Left renal pelvis (tissue), 4 donors: ENCODE data around the gene STEEP1. TPM values are rescaled to one million over a fixed set of nuclear protein-coding genes. Genes with fewer than 3 reads are reported as not detected.

Source experiments
- DNase-seq, 4 donors: peaks; one replicate each; pipeline ENCODE4 v3.0.0-alpha.2; 2013; ENCODE audit warnings: low read depth in 4 of 4, low spot score in 3 of 4
- polyA plus RNA-seq, 4 donors: library from polyadenylated mRNA; unstranded; fragments of 120-200 nt; gene quantifications; one replicate each; pipeline ENCODE4 v1.2.1, GENCODE V29; 2013; ENCODE audit not compliant: insufficient read length in 4 of 4

Gene STEEP1
- 10 to 100 TPM; 25.2 to 37.1 (median 34.0) TPM for polyA plus RNA-seq

DNA sequence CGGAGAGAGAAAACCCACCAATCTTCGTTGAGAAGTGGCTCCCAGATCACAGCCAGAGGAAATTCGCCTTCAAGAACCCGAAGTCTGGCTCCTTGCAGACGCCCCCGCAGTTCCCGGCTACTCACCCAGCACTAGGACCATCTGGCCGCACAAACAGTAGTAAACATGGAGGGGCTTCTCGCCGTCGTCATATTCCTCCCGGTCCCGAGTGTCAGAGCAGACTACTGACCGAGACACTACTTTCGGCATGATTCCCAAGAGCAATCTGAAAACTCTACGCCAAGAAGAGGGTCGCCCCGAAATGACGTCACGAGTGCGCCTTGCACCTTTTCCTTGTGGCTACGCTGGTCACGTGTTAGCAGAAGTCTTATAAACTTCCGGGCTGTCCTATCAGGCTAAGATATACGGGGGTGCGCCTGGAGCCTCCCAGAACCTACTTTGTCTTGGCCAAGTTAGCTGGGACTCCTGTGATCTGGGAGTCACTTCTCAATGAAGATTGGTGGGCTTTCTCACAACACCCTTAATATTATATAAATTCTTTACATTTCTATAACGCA is at the start of gene STEEP1:
STEEP1 (minus strand) TSS at position 303 of the 557 bp plus-strand sequence; CDS start at position 249, 54 bp downstream.
- DNase-seq = peak; percentile 70 to 87 (median 78)

DNA sequence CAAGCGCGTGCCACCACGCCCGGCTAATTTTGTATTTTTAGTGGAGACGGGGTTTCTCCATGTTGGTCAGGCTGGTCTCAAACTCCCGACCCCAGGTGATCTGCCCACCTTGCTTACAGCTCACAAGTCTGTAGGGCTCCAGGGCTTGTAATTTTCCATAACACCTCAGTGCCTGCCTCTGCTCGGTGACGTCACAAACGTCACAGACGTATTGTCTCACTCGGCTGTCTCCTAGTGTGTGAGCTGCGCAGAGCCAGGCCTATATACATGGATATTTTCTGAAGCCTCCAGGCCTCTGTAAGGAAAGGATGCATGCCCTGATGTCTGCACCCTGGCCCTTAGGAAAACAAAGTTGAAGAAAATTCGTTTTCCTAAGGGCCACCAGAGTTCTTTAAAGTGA is 49.6 kb upstream of the STEEP1 start:
- no peak for DNase-seq

DNA sequence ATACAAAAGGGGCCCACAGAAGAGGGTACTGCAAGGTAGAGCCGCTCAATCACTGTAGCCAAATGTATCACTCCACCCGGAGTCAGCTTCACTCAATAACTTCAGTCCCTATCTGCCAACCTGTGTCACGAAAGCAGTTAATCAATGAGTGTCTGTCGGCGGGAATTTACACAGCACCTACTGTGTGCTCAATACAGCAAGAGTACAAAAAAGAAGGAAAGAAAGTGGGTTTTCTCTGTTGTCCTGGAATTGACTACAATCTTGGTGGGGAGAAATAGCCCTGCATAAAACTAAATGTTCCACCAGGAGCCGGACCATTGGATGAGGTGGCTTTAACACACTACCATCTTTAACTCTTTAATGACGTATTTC is 41.8 kb upstream of the STEEP1 start:
- no peak for DNase-seq

DNA sequence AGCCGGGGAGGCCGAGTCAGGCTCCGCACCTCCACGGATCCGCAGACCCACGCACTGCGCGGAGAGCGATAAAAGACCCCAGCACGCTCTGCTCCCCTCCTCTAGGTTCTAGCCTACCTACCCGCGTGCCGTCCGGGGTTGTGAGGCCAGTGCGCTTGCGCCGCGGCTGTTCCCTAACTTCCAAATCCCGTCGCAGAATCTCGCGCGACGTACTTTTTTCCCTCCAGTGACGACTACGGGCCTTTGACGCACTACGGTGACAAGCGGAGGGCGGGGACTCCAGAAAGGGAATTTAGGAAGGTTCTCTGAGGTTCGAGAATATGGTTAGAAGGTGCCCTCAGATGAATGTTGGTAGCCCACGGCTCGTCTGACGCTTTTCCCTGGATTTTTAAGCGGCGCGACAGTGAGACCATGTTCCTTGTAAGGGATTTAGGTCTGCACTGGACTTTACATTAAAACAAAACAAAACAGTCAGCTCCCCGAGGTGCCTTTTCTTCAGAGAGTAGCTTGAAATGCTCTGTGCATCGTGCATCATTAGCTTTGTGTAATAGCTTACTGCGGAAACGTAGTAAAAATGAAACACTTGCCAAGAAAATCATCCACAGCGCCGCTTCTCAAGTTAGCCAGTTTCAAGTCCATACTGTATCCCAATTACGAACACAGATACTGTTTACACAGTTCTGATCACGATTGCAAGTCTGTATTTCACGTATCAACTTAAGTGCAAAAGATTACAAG is 41.2 kb upstream of the STEEP1 start, which contains the start of gene NKRF:
NKRF (minus strand) TSS at position 145 of the 738 bp plus-strand sequence.
- DNase-seq = peak; percentile 80 to 86 (median 83)

DNA sequence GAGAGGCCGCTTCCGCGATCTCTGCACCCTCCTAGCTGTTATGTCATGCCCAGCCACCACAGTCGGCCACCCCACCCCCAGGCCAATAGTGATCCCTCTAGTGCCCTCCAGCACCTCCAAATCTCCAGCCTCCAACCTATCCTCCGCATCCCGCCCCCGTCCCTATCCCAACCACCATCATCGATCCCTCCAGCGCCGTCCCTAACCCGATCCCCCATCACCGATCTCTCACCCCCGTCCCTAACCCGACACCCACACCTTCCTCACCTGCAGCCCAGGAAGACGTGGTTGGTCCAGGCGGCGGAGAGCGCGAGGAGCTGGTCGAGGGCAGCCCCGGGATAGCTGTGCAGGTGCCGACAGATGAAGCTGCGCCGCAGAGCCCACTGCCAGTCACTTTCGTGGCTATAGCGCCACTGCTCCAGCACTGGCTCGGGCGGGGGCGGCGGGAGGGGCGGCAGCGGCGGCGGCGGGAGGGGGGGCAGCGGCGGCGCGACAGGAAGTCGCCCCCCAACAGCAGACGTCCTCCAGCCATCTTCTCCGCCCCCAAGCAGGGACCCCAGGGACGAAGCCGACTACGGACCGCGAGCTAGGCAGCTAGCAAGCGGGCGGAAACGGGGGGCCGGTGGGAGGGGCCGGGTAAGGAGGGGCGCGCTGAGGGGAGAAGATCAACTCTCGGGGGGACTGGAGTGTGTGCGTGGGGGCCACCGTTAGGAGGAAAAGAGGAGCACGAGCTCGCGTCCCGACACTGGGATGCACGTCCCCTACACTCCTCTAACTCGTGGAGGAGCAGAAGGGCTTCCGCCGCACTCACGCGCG is 40.5 kb upstream of the STEEP1 start:
- no peak for DNase-seq

DNA sequence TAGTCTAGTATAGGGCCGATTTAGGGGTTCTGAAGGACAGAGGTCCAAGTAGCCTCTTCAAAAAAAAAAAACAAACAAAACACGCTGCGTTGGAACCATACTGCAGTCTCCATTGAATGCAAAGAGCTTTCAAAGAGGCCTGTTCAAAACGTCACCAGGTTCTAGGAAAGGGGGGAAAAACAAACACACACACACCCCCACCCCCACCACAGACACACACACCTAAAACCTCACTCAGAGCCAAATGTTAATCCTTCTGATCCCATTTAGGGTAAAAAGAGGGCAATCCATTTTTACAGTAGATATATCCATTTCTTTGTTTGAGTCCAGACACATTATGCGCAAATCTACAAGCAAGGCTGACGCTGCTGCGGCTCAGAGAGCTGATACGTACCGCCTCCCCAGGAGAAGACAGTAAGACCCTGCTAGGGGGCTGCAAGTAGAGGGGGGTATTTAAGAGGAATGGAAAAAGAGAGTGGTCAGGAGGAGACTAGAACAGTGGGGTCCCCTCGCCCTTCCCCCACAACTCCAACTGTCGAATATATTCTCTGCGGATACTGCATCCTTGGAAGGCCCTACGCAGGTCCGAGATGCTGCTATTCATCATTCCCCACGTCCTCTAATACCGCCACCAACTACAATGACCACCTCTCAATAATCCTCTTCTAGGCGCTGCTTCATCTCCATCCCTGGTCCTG is 39.7 kb upstream of the STEEP1 start:
- DNase-seq = no peak

DNA sequence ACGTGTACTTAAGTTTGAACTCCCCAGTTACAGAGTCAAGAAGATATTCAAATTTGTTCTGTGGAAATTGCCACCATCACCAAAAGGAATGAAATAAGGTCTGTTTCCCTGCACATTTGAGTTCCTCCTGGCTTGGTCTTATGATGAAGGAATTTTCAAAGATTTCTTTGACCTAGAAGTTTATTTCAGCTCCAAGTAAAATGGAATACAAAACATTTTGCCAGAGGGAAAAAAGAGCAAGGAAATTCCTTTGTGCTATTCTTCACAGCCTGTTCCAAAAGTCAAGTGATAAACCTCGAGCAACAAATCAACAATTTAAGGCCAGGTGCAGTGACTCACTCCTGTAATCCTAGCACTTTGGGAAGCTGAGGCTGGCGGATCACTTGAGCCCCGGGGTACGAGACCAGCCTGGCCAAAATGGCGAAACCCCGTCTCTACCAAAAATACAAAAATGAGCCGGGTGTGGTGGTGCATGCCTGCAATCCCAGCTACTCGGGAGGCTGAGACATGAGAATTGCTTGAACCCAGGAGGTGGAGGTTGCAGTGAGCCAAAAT is 37.6 kb upstream of the STEEP1 start:
- DNase-seq = no peak

DNA sequence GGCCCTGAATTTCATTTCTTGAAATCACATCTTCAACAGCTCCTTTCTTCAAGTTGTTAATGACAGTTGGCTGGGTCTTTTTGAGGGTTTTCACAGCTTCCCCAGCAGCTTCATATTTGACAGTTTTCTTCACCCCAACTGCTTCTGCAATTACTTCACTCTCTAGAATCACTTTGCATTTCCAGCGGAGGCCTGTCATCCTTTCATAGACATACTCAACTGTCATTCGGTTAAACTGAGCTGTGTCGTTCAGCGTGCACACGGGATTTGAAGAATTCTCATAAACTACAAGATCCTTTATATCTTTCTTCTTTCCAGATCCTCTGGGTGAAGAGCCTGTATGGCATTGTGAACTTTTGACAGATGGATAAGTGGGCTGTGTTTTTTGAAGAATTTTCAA is 24.6 kb upstream of the STEEP1 start:
- no peak for DNase-seq

DNA sequence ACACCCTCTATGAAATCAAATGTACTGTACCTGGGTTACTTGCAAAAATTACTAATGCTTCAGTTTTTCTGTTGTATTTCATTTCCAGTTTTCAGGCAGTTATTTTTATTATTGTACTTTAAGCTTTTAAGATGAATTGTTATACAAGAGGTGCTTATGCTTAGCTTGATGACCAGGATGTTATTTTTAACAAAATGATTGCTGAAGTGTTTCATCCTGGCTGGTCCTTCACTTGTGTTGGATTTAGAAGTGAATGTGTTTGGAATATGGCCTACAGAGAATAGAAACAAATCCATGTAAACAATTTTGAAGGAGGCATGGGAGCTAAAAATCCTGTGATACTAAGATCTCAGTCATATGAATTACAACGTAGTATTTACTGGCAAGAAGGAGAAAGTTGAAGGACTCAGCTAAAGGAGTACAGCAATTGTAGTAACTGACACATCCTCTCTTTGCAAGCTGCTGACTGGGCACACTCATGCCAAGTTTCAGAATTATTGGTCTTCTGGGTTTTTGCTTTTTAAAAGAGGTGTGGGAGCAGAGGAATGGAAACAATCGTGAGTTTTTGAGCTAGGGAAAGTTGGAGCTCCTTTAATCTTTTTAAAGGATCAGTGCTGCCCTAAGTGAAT is 18.3 kb upstream of the STEEP1 start:
- no peak for DNase-seq

DNA sequence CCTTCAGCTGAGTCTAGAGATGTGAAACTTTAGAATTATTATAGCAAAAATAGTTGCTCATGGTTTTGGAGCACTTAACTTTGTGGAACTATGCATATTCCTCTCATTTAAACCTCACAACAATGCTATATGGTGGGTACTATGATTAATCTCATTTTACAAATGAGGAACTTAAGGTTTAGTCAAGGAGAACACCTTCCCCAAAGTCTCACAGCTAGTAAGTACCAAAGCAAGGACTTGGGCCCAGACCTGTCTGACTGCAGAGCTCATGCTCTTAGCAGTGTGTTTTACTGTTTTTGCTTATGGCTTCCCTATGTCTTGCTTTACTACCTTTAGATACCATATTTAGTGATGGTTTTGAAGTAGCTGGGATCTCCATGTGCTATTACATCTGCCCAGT is 14.2 kb upstream of the STEEP1 start:
- no peak for DNase-seq

DNA sequence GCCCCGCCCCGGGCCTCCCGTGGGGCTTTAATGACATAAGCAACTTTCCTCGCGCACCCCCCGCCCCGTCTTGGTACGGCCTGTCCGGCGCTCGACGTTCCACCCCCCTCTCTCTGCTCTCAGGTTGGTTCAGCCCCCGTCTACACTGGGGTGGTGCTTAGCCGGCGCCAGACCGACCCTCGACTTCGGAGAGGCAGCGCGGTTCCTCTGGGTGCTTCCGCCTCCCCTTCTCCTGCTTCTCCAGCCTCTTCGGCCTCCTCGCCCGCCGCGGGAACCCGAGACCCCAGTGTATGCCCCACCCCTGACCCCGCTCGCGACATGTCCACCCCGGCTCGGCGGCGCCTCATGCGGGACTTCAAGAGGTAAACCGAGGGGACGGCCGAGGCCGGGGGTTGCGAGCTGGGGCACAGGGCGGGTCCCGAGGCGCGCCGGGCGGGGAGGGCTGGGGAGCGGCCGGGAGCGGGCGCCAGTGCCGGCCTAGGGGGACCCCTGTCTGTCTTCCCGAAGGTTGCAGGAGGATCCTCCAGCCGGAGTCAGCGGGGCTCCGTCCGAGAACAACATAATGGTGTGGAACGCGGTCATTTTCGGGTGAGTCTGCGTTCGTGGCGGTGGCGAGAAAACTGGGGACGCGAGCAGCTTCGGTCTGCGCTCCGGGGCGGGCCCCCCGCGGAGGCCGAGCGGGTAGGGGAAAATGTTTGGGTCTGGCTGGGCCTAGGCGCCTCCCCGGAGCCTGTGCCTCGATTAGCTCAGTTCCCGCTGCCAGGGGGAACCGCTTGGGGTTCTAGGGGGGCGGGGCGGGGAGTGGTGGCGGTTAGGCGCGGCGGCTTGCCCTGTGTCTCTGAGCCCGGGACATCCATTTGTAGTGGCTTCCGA is 9.4 kb upstream of the STEEP1 start, which contains the start of gene UBE2A:
UBE2A (plus strand) TSS at position 170 of the 873 bp plus-strand sequence; CDS start at position 319, 149 bp downstream.
- peak; percentile 69 to 78 (median 73) for DNase-seq

DNA sequence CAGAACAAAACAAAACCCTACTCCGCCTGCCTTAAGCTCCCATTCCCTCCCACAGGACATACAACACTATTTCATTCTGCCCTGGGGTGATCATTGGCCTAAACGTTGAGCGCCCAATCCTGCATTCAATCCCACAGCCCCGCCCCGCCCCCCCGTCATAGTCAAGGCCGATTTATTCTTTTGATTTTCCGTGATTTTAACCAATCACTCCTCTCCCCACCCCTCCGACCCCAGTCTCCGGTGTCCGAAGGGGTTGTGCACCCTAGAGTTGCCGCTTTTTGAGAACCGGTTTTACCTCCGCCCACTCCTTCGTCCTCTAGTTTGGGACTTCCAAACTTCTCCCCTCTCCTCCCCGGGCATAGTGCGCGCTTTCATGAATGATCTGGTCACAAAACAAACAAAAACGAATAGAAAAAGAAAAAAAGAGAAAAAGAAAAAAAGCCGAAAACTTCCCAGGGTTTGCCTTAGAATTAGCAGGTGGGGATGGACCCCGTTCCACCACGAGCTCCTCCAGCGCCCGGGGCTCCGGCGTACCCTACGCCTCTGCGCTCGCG is 8.7 kb upstream of the STEEP1 start:
- peak in 1 of 4 donors; percentile 21 for DNase-seq

DNA sequence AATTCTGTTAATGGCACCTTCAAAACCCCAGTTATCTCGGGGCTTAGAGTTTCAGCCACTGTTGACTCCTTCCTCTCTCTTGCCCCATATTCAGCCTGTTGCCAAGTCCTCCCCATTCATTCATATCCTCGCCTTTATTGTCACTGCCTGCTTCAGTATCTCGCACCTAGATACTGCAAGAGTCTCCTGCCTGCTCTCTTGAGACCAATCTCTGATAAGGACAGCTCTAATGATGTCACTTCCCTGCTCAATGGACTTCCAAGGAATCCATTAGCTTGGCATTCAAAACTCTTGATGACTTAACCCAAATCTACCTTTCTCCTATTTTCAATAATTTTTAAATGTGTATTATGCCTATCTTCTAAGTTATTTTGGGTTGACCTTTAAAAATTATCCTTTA is 8.0 kb upstream of the STEEP1 start:
- no peak for DNase-seq

DNA sequence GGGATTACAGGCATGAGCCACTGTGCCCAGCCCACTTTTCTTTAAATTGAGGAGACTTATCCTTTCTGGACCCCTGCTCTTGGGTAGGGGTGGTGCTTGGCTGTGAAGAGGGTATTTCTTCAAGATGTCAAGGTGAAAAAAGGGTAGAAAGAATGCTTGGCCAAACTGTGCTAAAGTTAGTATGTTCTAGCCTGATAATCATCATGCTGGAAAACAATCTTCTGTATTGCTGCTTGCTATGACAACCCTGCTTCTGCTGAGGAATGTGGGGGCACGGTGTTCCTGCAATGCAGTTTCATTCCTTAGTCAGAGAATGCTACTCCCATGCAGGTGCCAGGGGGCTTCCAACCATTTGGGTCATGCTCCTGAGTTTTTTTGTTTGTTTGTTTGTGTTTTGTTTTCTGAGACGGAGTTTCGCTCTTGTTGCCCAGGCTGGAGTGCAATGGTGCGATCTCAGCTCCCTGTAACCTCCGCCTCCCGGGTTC is 5.2 kb upstream of the STEEP1 start:
- DNase-seq = no peak

DNA sequence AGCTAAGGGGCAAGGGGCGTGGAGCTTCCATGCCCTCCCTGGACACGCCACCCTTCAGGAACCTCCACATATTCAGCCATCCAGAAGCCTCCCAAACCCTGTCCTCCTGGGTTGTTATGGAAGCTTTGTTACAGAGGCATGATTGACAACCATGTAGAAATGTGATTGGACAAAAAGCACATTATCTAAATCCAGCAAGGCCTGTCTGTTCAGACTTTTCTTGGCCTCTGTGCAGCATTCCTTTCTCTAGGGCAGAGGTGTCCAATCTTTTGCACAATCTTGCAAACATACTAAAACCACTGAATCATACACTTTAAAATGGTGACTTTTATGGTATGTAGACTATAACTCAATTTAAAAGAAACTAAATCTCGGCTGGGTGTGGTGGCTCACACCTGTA is 12.7 kb downstream of the STEEP1 start:
- DNase-seq = no peak

DNA sequence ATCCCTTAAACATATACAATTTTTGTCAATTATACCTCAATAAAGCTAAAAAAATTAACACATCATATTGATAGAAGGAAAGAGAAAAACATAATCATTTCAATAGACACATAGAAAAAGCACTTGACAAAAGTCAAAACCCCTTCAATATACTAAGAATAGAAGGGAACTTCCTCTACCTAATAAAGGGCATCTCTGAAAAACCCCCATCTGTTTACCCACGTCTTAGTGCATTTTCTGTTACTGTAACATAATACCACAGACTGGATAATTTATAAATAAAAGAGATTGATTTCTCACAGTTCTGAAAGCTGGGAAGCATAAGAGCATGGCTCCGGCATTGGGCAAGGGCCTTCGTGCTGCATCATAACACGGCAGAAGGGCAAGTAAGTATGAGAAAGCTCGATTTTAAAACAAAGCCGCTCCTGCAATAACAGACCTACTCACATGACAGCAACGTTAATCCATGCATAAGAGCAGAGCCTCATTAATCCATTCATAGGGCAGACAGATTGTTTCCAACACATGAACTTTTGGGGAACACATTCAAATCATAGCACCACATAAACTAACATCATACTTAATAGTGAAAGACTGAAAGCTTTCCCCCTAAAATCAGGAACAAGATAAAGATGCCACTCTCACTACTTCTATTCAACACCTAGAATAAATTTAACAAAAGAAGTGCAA is 15.7 kb downstream of the STEEP1 start:
- DNase-seq = no peak

DNA sequence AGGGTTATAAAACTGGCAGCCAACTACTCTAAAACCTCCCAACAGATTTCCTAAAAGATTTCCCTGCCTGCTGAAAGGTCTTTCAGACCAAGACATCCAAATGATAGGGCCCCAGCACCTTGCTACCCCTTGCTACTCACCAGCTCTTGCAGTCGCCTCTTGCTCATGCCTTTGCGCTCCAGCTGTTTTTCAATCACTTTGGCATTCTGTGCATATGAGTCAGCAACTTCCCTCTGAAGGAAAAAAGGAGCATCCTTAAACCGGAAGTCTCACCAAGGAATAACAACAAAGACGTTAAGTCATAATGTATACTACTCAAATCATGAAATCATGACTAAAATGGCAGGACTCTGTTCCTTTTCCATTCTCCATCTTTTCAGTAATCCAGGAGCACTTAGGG is 24.0 kb downstream of the STEEP1 start:
- DNase-seq = no peak

DNA sequence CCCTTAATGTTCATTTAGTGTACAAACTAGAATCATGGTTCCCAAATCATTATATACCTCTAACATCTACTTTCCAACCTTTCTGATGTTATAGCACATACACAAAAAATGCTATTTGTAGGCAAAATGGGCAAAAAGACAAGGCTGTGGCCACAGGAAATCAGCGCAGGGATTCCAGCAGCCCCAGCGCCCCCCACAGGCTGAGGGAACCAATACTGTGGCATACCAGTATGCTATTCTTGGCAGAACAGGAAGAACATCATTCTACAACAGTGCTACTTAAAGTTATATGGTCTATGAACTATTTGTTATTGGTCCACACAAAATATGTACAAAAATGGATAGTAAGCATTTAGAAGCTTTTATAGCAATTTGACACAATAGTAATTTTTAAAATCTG is 25.3 kb downstream of the STEEP1 start:
- no peak for DNase-seq
